Parathyroid adenoma (tissue), 2 donors: ENCODE measurements around the gene ZBTB7B.
A peak's percentile ranks its signal among the peaks of the same experiment; 100 is the strongest.

Source experiments
- H2AFZ ChIP-seq: fragments of 300-600 bp; sonication (generic); one replicate; pipeline ENCODE4 v1.7.0; 2017; ENCODE audit warnings: antibody characterized with exemption, mild to moderate bottlenecking
- H3K27ac ChIP-seq: fragments of 300-600 bp; sonication (generic); one replicate; pipeline ENCODE4 v1.7.0; 2017
- H3K27me3 ChIP-seq: fragments of 300-600 bp; sonication (generic); one replicate; pipeline ENCODE4 v1.7.0; 2017; ENCODE audit warnings: low read length; ENCODE audit not compliant: control insufficient read depth, insufficient read depth
- H3K36me3 ChIP-seq: fragments of 300-600 bp; sonication (generic); one replicate; pipeline ENCODE4 v1.7.0; 2017; ENCODE audit warnings: low read length; ENCODE audit not compliant: control insufficient read depth, insufficient read depth
- H3K4me1 ChIP-seq: fragments of 300-600 bp; sonication (generic); one replicate; pipeline ENCODE4 v1.7.0; 2017; ENCODE audit warnings: control low read depth
- H3K4me2 ChIP-seq: fragments of 300-600 bp; sonication (generic); one replicate; pipeline ENCODE4 v1.7.0; 2017; ENCODE audit warnings: low read length
- H3K4me3 ChIP-seq: fragments of 300-600 bp; sonication (generic); one replicate; pipeline ENCODE4 v1.7.0; 2017; ENCODE audit warnings: low read depth, low read length
- H3K79me2 ChIP-seq: fragments of 300-600 bp; sonication (generic); one replicate; pipeline ENCODE4 v1.7.0; 2017; ENCODE audit warnings: control low read depth
- H3K9ac ChIP-seq: fragments of 300-600 bp; sonication (generic); one replicate; pipeline ENCODE4 v1.7.0; 2017; ENCODE audit warnings: mild to moderate bottlenecking
- H3K9me3 ChIP-seq: fragments of 300-600 bp; sonication (generic); one replicate; pipeline ENCODE4 v1.7.0; 2017; ENCODE audit warnings: low read length; ENCODE audit not compliant: control insufficient read depth
- CTCF ChIP-seq: fragments of 300-600 bp; sonication (generic); IDR thresholded peaks from one replicate; pipeline ENCODE4 v1.7.0; 2017; ENCODE audit warnings: antibody characterized with exemption, mild to moderate bottlenecking
- donor health status: primary hyperparathyroidism.

ZBTB7B gene

GRCh38 chr1:155014709-155015508, 12.3 kb downstream of the ZBTB7B start:
- H3K9me3 ChIP-seq, result no peaks in the 10 kb centered on the region
- H3K79me2 ChIP-seq, result no peaks in the 10 kb centered on the region
- no peak overlapping the region for H3K4me2 ChIP-seq
- no peak overlapping the region for H2AFZ ChIP-seq
- peaks cover 23% of the 10 kb centered on the region for H3K4me1 ChIP-seq
- no peak overlapping the region for H3K4me3 ChIP-seq
- no peaks in the 10 kb centered on the region for H3K27me3 ChIP-seq
- no peak overlapping the region for H3K9ac ChIP-seq
- no peaks in the 10 kb centered on the region for H3K36me3 ChIP-seq
- no peak overlapping the region for H3K27ac ChIP-seq
- TF ChIP-seq CTCF, result no peak

DNA sequence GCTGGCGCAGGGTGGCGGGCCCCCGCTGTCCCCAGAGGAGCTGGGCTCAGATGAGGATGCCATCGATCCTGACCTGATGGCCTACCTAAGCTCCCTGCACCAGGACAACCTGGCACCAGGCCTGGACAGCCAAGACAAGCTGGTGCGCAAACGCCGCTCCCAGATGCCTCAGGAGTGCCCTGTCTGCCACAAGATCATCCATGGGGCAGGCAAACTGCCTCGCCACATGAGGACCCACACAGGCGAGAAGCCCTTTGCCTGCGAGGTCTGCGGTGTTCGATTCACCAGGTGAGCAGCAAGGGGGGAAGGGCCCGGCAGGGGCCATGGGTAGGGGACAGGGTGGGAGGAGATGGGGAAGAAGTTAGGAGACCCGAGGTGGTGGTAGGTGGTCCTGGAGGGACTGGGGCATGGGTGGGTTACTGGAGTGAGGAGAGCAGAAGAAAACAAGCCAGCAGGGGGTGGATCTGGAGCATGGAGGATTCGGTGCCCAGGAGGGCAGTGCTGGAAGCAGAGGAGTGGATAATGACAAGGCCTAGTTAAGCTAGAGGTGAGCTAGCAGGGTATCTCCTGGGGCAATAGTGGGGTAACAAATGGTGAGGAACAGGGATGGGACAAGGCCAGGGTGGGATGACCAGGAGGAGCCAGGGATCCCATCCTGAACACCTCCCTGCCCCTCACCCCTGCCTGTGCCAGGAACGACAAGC, 13.1 kb downstream of the ZBTB7B start:
- no peak for TF ChIP-seq CTCF
- Histone ChIP-seq H3K27ac (no peak overlapping the region), H2AFZ (no peak overlapping the region), H3K9ac (no peak overlapping the region), H3K9me3 (no peaks in the 10 kb centered on the region), H3K4me2 (no peak overlapping the region), H3K79me2 (no peaks in the 10 kb centered on the region), H3K36me3 (no peaks in the 10 kb centered on the region), H3K4me1 (peaks cover 23% of the 10 kb centered on the region), H3K27me3 (no peaks in the 10 kb centered on the region), H3K4me3 (no peak overlapping the region)

GRCh38 chr1:155016231-155016831, 13.7 kb downstream of the ZBTB7B start:
- Histone ChIP-seq H3K4me3 (no peak overlapping the region), H3K79me2 (no peaks in the 10 kb centered on the region), H3K4me1 (peaks cover 23% of the 10 kb centered on the region), H3K27ac (no peak overlapping the region), H2AFZ (no peak overlapping the region), H3K9ac (no peak overlapping the region), H3K9me3 (no peaks in the 10 kb centered on the region), H3K4me2 (no peak overlapping the region), H3K36me3 (no peaks in the 10 kb centered on the region), H3K27me3 (no peaks in the 10 kb centered on the region)
- no peak for TF ChIP-seq CTCF

- peak overlapping the region; percentile 80 for H3K4me2 ChIP-seq
- H3K4me3 ChIP-seq, result peak overlapping the region; percentile 38
- H3K4me1 ChIP-seq, result peaks cover 22% of the 10 kb centered on the region
- no peak overlapping the region for H3K9ac ChIP-seq
- H3K79me2 ChIP-seq, result no peaks in the 10 kb centered on the region
- no peaks in the 10 kb centered on the region for H3K27me3 ChIP-seq
- H3K9me3 ChIP-seq, result no peaks in the 10 kb centered on the region
- peak overlapping the region; percentile 54 for H3K27ac ChIP-seq
- no peaks in the 10 kb centered on the region for H3K36me3 ChIP-seq
- peak; percentile 93 for TF ChIP-seq CTCF
- H2AFZ ChIP-seq, result peak overlapping the region; percentile 50
Observed at GRCh38 chr1:155017041-155017945, 14.7 kb downstream of the ZBTB7B start.
